Urinary bladder (tissue), 4 donors: ENCODE measurements around the gene PAQR8. TPM values are rescaled to one million over a fixed set of nuclear protein-coding genes. Genes with fewer than 3 reads are reported as not detected.

ENCODE experiments used
- DNase-seq: peaks from one replicate; pipeline ENCODE4 v3.0.0-alpha.2; 2015; ENCODE audit errors: extremely low spot score
- H3K27ac ChIP-seq: one replicate; pipeline ENCODE4 v1.5.1; 2013; ENCODE audit warnings: low read depth, mild to moderate bottlenecking, moderate library complexity
- H3K36me3 ChIP-seq: one replicate; pipeline ENCODE4 v1.6.1; 2013; ENCODE audit warnings: mild to moderate bottlenecking, moderate library complexity; ENCODE audit not compliant: insufficient read depth
- H3K4me1 ChIP-seq: one replicate; pipeline ENCODE4 v1.6.1; 2013; ENCODE audit warnings: mild to moderate bottlenecking, moderate library complexity; ENCODE audit not compliant: insufficient read depth
- H3K4me3 ChIP-seq: one replicate; pipeline ENCODE4 v1.5.1; 2013; ENCODE audit warnings: low read depth, low read length
- WGBS: extraction: QIAGEN DNeasy Blood & Tissue Kit; methylation state at CpG from one replicate; pipeline ENCODE4 v1.1.7; 2013; 5-methylcytosine and 5-hydroxymethylcytosine counted together
- polyA plus RNA-seq: library from polyadenylated mRNA; stranded (reverse); fragments of 200-250 nt; gene quantifications from one replicate; pipeline ENCODE4 v1.2.3, GENCODE V29; 2013
- total RNA-seq: library from RNA; depleted of rRNA; stranded (reverse); fragments of >200 nt; gene quantifications from one replicate; pipeline ENCODE4 v1.2.3, GENCODE V29; 2014
- donor health status: healthy with polysubstance abuse.
- donor health status: healthy.

The PAQR8 gene
- total and polyA plus RNA-seq, 2 donors = 12.1 to 15.4 TPM

GRCh38 chr6:52393780-52394179 is 31.8 kb downstream of the PAQR8 start:
- WGBS = 100% methylated on average over 1 of the region's 1 CpG

GRCh38 chr6:52394251-52394666 is 32.3 kb downstream of the PAQR8 start:
- Histone ChIP-seq H3K4me3 (no peak overlapping the region), H3K27ac (no peak overlapping the region), H3K4me1 (peaks cover 2% of the 10 kb centered on the region), H3K36me3 (no peaks in the 10 kb centered on the region)
- 83% methylated on average over 4 of the region's 4 CpGs for WGBS
- no peak for DNase-seq

More at GRCh38 chr6:52393780-52394179, 31.8 kb downstream of the PAQR8 start:
- H3K4me3 ChIP-seq = no peak overlapping the region
- no peaks in the 10 kb centered on the region for H3K36me3 ChIP-seq
- H3K27ac ChIP-seq = no peak overlapping the region
- H3K4me1 ChIP-seq = peaks cover 2% of the 10 kb centered on the region
- DNase-seq = no peak

- H3K27ac ChIP-seq = no peak overlapping the region
- peaks cover 2% of the 10 kb centered on the region for H3K4me1 ChIP-seq
- no peaks in the 10 kb centered on the region for H3K36me3 ChIP-seq
- no peak for DNase-seq
- 84% methylated on average over 2 of the region's 2 CpGs for WGBS
- no peak overlapping the region for H3K4me3 ChIP-seq
Observed at GRCh38 chr6:52395969-52396368, 34.0 kb downstream of the PAQR8 start.

- WGBS = 34% methylated on average over 3 of the region's 3 CpGs
- DNase-seq = no peak
- H3K4me3 ChIP-seq = no peak overlapping the region
- no peak overlapping the region for H3K27ac ChIP-seq
- H3K4me1 ChIP-seq = peaks cover 2% of the 10 kb centered on the region
- H3K36me3 ChIP-seq = no peaks in the 10 kb centered on the region
Observed at GRCh38 chr6:52399511-52400312, 37.8 kb downstream of the PAQR8 start.

- no peak for DNase-seq
- H3K27ac ChIP-seq = no peak overlapping the region
- H3K4me3 ChIP-seq = no peak overlapping the region
- 75% methylated on average over 2 of the region's 2 CpGs for WGBS
- H3K4me1 ChIP-seq = peaks cover 2% of the 10 kb centered on the region
- no peaks in the 10 kb centered on the region for H3K36me3 ChIP-seq
Observed at GRCh38 chr6:52400313-52401041, 38.5 kb downstream of the PAQR8 start.

GRCh38 chr6:52403086-52403485 is 41.1 kb downstream of the PAQR8 start:
- Histone ChIP-seq H3K36me3 (no peaks in the 10 kb centered on the region), H3K4me3 (no peak overlapping the region), H3K4me1 (no peaks in the 10 kb centered on the region), H3K27ac (no peak overlapping the region)
- DNase-seq = no peak
- 97% methylated on average over 26 of the region's 26 CpGs for WGBS

- no peak overlapping the region for H3K4me3 ChIP-seq
- DNase-seq = no peak
- no peak overlapping the region for H3K27ac ChIP-seq
- no peaks in the 10 kb centered on the region for H3K36me3 ChIP-seq
- WGBS = 71% methylated on average over 9 of the region's 9 CpGs
- H3K4me1 ChIP-seq = no peaks in the 10 kb centered on the region
Observed at GRCh38 chr6:52403627-52404026, 41.7 kb downstream of the PAQR8 start.

- WGBS = 88% methylated on average over 1 of the region's 1 CpG
- H3K4me3 ChIP-seq = no peak overlapping the region
- no peak overlapping the region for H3K27ac ChIP-seq
- no peak for DNase-seq
- H3K36me3 ChIP-seq = no peaks in the 10 kb centered on the region
- no peaks in the 10 kb centered on the region for H3K4me1 ChIP-seq
Observed at GRCh38 chr6:52405243-52405642, 43.3 kb downstream of the PAQR8 start.

GRCh38 chr6:52407467-52407866 is 45.5 kb downstream of the PAQR8 start:
- H3K4me1 ChIP-seq = no peaks in the 10 kb centered on the region
- H3K36me3 ChIP-seq = no peaks in the 10 kb centered on the region
- H3K4me3 ChIP-seq = no peak overlapping the region
- no peak for DNase-seq
- H3K27ac ChIP-seq = no peak overlapping the region

- WGBS = 32% methylated on average over 1 of the region's 1 CpG
- Histone ChIP-seq H3K36me3 (no peaks in the 10 kb centered on the region), H3K27ac (no peak overlapping the region), H3K4me1 (no peaks in the 10 kb centered on the region), H3K4me3 (no peak overlapping the region)
- no peak for DNase-seq
Observed at GRCh38 chr6:52409499-52409898, 47.5 kb downstream of the PAQR8 start.

GRCh38 chr6:52410979-52411378 is 49.0 kb downstream of the PAQR8 start:
- DNase-seq = no peak
- Histone ChIP-seq H3K4me3 (no peak overlapping the region), H3K27ac (no peak overlapping the region), H3K4me1 (no peaks in the 10 kb centered on the region), H3K36me3 (no peaks in the 10 kb centered on the region)

GRCh38 chr6:52411911-52412310 is 50.0 kb downstream of the PAQR8 start:
- Histone ChIP-seq H3K4me3 (no peak overlapping the region), H3K4me1 (no peaks in the 10 kb centered on the region), H3K27ac (no peak overlapping the region), H3K36me3 (no peaks in the 10 kb centered on the region)
- 83% methylated on average over 4 of the region's 4 CpGs for WGBS
- no peak for DNase-seq

GRCh38 chr6:52415333-52415732 is 53.4 kb downstream of the PAQR8 start:
- H3K36me3 ChIP-seq = no peaks in the 10 kb centered on the region
- H3K27ac ChIP-seq = no peak overlapping the region
- no peak overlapping the region for H3K4me3 ChIP-seq
- H3K4me1 ChIP-seq = no peaks in the 10 kb centered on the region
- 94% methylated on average over 1 of the region's 1 CpG for WGBS
- no peak for DNase-seq

- DNase-seq = no peak
- H3K4me1 ChIP-seq = no peaks in the 10 kb centered on the region
- H3K4me3 ChIP-seq = no peak overlapping the region
- no peaks in the 10 kb centered on the region for H3K36me3 ChIP-seq
- 68% methylated on average over 6 of the region's 6 CpGs for WGBS
- H3K27ac ChIP-seq = no peak overlapping the region
Observed at GRCh38 chr6:52415917-52416628, 54.1 kb downstream of the PAQR8 start.
